HEK293 (cell line): ENCODE results near the gene EXT2.

Experiments used
- CTCF ChIP-seq: fragments of 450-650 bp; formaldehyde crosslinking; IDR thresholded peaks from 2 replicates; pipeline ENCODE4 v1.5.1; 2016; ENCODE audit warnings: missing biosample characterization, missing genetic modification characterization
- KLF9 ChIP-seq: fragments of 450-650 bp; formaldehyde crosslinking; IDR thresholded peaks from 2 replicates; pipeline ENCODE4 v1.5.1; 2016; ENCODE audit warnings: missing biosample characterization, missing genetic modification characterization, low read depth
- ZNF223 ChIP-seq: fragments of 450-650 bp; formaldehyde crosslinking; IDR thresholded peaks from 2 replicates; pipeline ENCODE4 v1.5.1; 2016; ENCODE audit warnings: missing biosample characterization, missing genetic modification characterization
- ZNF239 ChIP-seq: fragments of 450-650 bp; formaldehyde crosslinking; IDR thresholded peaks from 2 replicates; pipeline ENCODE4 v1.5.1; 2016; ENCODE audit warnings: missing biosample characterization, missing genetic modification characterization
- ZNF274 ChIP-seq, 2 experiments: fragments of 200-500 bp in 1 of 2; fragments of 450-650 bp in 1 of 2; sonication (Bioruptor generic) in 1 of 2; formaldehyde crosslinking in 1 of 2; IDR thresholded peaks; 2 replicates each; pipeline versions ENCODE4 v1.5.1 to v1.6.1; 2014 to 2016; ENCODE audit warnings: borderline replicate concordance in 1 of 2, inconsistent platforms in 1 of 2, low read length in 1 of 2, missing biosample characterization in 1 of 2, missing genetic modification characterization in 1 of 2
- ZNF513 ChIP-seq: fragments of 450-650 bp; IDR thresholded peaks from 2 replicates; pipeline ENCODE4 v1.5.1; 2018; ENCODE audit warnings: missing biosample characterization, missing genetic modification characterization
- ZNF529 ChIP-seq: fragments of 450-650 bp; formaldehyde crosslinking; IDR thresholded peaks from 2 replicates; pipeline ENCODE4 v1.5.1; 2017; ENCODE audit warnings: missing genetic modification characterization, missing biosample characterization; ENCODE audit not compliant: insufficient replicate concordance
- ZNF768 ChIP-seq: fragments of 450-650 bp; formaldehyde crosslinking; IDR thresholded peaks from 2 replicates; pipeline ENCODE4 v1.5.1; 2018; ENCODE audit warnings: missing biosample characterization, mild to moderate bottlenecking, missing genetic modification characterization

GRCh38 chr11:44261800-44262591 is 166.5 kb downstream of the EXT2 start:
- TF ChIP-seq ZNF223 (tag by site-specific recombination) (no peak), ZNF529 (no peak), ZNF274 (IDR thresholded peaks at IDR 0.05; ENCODE audit: low read length) (no peak), ZNF274 (tag by site-specific recombination; IDR thresholded peaks at IDR 0.05; ENCODE audit: borderline replicate concordance) (no peak), ZNF768 (tag by site-specific recombination) (no peak), CTCF (tag by site-specific recombination) (no peak), ZNF513 (no peak), KLF9 (tag by site-specific recombination) (no peak), ZNF239 (tag by site-specific recombination) (no peak)
